Posterior cingulate gyrus (tissue), 11 donors: Measurements from ENCODE around the gene IPPK.

Experiments used
- DNase-seq, 10 donors: peaks; one replicate each; pipeline versions ENCODE4 v3.0.0 to v3.0.0-alpha.2; 2020 to 2021; ENCODE audit warnings: mixed read lengths in 3 of 10
- intact Hi-C: fragments of 100-400 bp; cut with DNase I; formaldehyde crosslinking; loops from one replicate; pipeline ENCODE4 v1.15.1; 2023

IPPK gene

GRCh38 chr9:92706218-92706940 is 36.4 kb upstream of the IPPK start:
- peak in 1 of 10 donors; percentile 49 for DNase-seq
- intact Hi-C loops: no loop called here

- no peak for DNase-seq
- intact Hi-C loops: no loop called here
Measured at GRCh38 chr9:92704528-92704927, 34.6 kb upstream of the IPPK start.

GRCh38 chr9:92696619-92697018 is 26.7 kb upstream of the IPPK start:
- DNase-seq: no peak
- intact Hi-C loops: no loop called here

- intact Hi-C loops: no loop called here
- no peak for DNase-seq
Measured at GRCh38 chr9:92686954-92687353, 17.0 kb upstream of the IPPK start.

- intact Hi-C loops: no loop called here
- DNase-seq: no peak
Measured at GRCh38 chr9:92685022-92685421, 15.1 kb upstream of the IPPK start.

GRCh38 chr9:92682269-92682668 is 12.3 kb upstream of the IPPK start:
- DNase-seq: peak in 1 of 10 donors; percentile 71
- intact Hi-C loops: no loop called here

- intact Hi-C loops: no loop called here
- DNase-seq: peak in 1 of 10 donors; percentile 84
Measured at GRCh38 chr9:92680166-92681119, 10.5 kb upstream of the IPPK start.

GRCh38 chr9:92679413-92680165 is 9.7 kb upstream of the IPPK start:
- intact Hi-C loops: no loop called here
- no peak for DNase-seq

GRCh38 chr9:92671323-92671722 is 1.4 kb upstream of the IPPK start:
- intact Hi-C loops: no loop called here
- peak in 2 of 10 donors; percentile 75 to 79 for DNase-seq

- DNase-seq: peak in 2 of 10 donors; percentile 75 to 86
Measured at GRCh38 chr9:92669527-92669889, 423 bp downstream of the IPPK start.

GRCh38 chr9:92668746-92669526 is 995 bp downstream of the IPPK start:
- DNase-seq: peak in 1 of 10 donors; percentile 56

More at GRCh38 chr9:92669527-92669889, 423 bp downstream of the IPPK start:
- intact Hi-C loops: no loop called here

GRCh38 chr9:92666912-92667532 is 2.9 kb downstream of the IPPK start:
- intact Hi-C loops: no loop called here
- peak in 1 of 10 donors; percentile 47 for DNase-seq

More at GRCh38 chr9:92668746-92669526, 995 bp downstream of the IPPK start:
- intact Hi-C loops: no loop called here

- intact Hi-C loops: no loop called here
- DNase-seq: peak in 3 of 10 donors; percentile 1 to 49 (median 48)
Measured at GRCh38 chr9:92666236-92666635, 3.7 kb downstream of the IPPK start.

- intact Hi-C loops: no loop called here
- peak in 1 of 10 donors; percentile 5 for DNase-seq
Measured at GRCh38 chr9:92665836-92666235, 4.1 kb downstream of the IPPK start.

- intact Hi-C loops: no loop called here
- DNase-seq: peak in 4 of 10 donors; percentile 29 to 79 (median 47)
Measured at GRCh38 chr9:92664394-92665152, 5.4 kb downstream of the IPPK start.

GRCh38 chr9:92663951-92664350 is 6.0 kb downstream of the IPPK start:
- intact Hi-C loops: no loop called here
- DNase-seq: peak in 3 of 10 donors; percentile 40 to 67 (median 43)

- peak in 3 of 10 donors; percentile 12 to 22 (median 14) for DNase-seq
- intact Hi-C loops: no loop called here
Measured at GRCh38 chr9:92663126-92663525, 6.8 kb downstream of the IPPK start.

GRCh38 chr9:92661743-92662142 is 8.2 kb downstream of the IPPK start:
- peak in 3 of 10 donors; percentile 28 to 49 (median 45) for DNase-seq
- intact Hi-C loops: no loop called here
